NCI-H1048 (cell line): Measurements from ENCODE around the gene KCNT2.
A peak's percentile ranks its signal among the peaks of the same experiment; 100 is the strongest.
"Not testable (repeated sequence)": the region's sequence is repeated elsewhere in the genome, so short reads cannot be mapped to it uniquely, and the experiment has no call there.

Experiments
- DNase-seq: peaks from one replicate; lab custom pipeline; 2025; lab: John Stamatoyannopoulos, UW

The KCNT2 gene

GRCh38 chr1:196590012-196590708, 18.1 kb downstream of the KCNT2 start:
- DNase-seq = no peak

- DNase-seq = no peak
Observed at GRCh38 chr1:196584696-196585095, 23.5 kb downstream of the KCNT2 start.

- no peak for DNase-seq
Observed at GRCh38 chr1:196577386-196577785, 30.9 kb downstream of the KCNT2 start.

GRCh38 chr1:196573226-196573625, 35.0 kb downstream of the KCNT2 start:
- DNase-seq = no peak

- no peak for DNase-seq
Observed at GRCh38 chr1:196567238-196567637, 41.0 kb downstream of the KCNT2 start.

GRCh38 chr1:196563768-196564167, 44.5 kb downstream of the KCNT2 start:
- no peak for DNase-seq

GRCh38 chr1:196559314-196559713, 48.9 kb downstream of the KCNT2 start:
- no peak for DNase-seq

GRCh38 chr1:196558411-196558810, 49.8 kb downstream of the KCNT2 start:
- DNase-seq = no peak

GRCh38 chr1:196557797-196558196, 50.4 kb downstream of the KCNT2 start:
- no peak for DNase-seq

GRCh38 chr1:196550731-196551130, 57.5 kb downstream of the KCNT2 start:
- DNase-seq = no peak

GRCh38 chr1:196546272-196547111, 61.7 kb downstream of the KCNT2 start:
- DNase-seq = no peak

- no peak for DNase-seq
Observed at GRCh38 chr1:196545222-196545621, 63.0 kb downstream of the KCNT2 start.

GRCh38 chr1:196544617-196545016, 63.6 kb downstream of the KCNT2 start:
- DNase-seq = no peak

- no peak for DNase-seq
Observed at GRCh38 chr1:196543833-196544232, 64.4 kb downstream of the KCNT2 start.

- DNase-seq = no peak
Observed at GRCh38 chr1:196538473-196538872, 69.8 kb downstream of the KCNT2 start.

- peak; percentile 13 for DNase-seq
Observed at GRCh38 chr1:196535727-196536126, 72.5 kb downstream of the KCNT2 start.

GRCh38 chr1:196531737-196532524, 76.3 kb downstream of the KCNT2 start:
- no peak for DNase-seq

- no peak for DNase-seq
Observed at GRCh38 chr1:196527919-196528318, 80.3 kb downstream of the KCNT2 start.

GRCh38 chr1:196522574-196523345, 85.5 kb downstream of the KCNT2 start:
- DNase-seq = not testable (repeated sequence)

GRCh38 chr1:196517193-196517592, 91.0 kb downstream of the KCNT2 start:
- DNase-seq = no peak

- DNase-seq = no peak
Observed at GRCh38 chr1:196516373-196516772, 91.9 kb downstream of the KCNT2 start.

- DNase-seq = no peak
Observed at GRCh38 chr1:196515904-196516303, 92.3 kb downstream of the KCNT2 start.
